A172 (cell line): ENCODE measurements around the gene GON4L. TPM values are rescaled to one million over a fixed set of nuclear protein-coding genes. Genes with fewer than 3 reads are reported as not detected.
A peak's percentile ranks its signal among the peaks of the same experiment; 100 is the strongest.
"Not testable (repeated sequence)": the region's sequence is repeated elsewhere in the genome, so short reads cannot be mapped to it uniquely, and the experiment has no call there.

Experiments
- DNase-seq: peaks from one replicate; pipeline ENCODE4 v3.0.0-alpha.2; 2015; ENCODE audit warnings: low spot score
- total RNA-seq: library from RNA; depleted of rRNA; stranded (reverse); fragments of >200 nt; shearing (Covaris generic); gene quantifications from 2 replicates; pipeline ENCODE4 v1.2.3, GENCODE V29; 2014; rRNA removed

The GON4L gene, protein sequence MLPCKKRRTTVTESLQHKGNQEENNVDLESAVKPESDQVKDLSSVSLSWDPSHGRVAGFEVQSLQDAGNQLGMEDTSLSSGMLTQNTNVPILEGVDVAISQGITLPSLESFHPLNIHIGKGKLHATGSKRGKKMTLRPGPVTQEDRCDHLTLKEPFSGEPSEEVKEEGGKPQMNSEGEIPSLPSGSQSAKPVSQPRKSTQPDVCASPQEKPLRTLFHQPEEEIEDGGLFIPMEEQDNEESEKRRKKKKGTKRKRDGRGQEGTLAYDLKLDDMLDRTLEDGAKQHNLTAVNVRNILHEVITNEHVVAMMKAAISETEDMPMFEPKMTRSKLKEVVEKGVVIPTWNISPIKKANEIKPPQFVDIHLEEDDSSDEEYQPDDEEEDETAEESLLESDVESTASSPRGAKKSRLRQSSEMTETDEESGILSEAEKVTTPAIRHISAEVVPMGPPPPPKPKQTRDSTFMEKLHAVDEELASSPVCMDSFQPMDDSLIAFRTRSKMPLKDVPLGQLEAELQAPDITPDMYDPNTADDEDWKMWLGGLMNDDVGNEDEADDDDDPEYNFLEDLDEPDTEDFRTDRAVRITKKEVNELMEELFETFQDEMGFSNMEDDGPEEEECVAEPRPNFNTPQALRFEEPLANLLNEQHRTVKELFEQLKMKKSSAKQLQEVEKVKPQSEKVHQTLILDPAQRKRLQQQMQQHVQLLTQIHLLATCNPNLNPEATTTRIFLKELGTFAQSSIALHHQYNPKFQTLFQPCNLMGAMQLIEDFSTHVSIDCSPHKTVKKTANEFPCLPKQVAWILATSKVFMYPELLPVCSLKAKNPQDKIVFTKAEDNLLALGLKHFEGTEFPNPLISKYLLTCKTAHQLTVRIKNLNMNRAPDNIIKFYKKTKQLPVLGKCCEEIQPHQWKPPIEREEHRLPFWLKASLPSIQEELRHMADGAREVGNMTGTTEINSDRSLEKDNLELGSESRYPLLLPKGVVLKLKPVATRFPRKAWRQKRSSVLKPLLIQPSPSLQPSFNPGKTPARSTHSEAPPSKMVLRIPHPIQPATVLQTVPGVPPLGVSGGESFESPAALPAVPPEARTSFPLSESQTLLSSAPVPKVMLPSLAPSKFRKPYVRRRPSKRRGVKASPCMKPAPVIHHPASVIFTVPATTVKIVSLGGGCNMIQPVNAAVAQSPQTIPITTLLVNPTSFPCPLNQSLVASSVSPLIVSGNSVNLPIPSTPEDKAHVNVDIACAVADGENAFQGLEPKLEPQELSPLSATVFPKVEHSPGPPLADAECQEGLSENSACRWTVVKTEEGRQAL (N-terminal part only)
- 26.9 and 29.6 TPM in 2 replicates for total RNA-seq

- peak; percentile 97 for DNase-seq
Measured at GRCh38 chr1:155856975-155857930, at the start of gene GON4L. GON4L (minus strand) TSS chr1:155857214; CDS start chr1:155853780, 3,434 bp downstream.

GRCh38 chr1:155904261-155904660, 47.2 kb upstream of the GON4L start:
- no peak for DNase-seq

DNA sequence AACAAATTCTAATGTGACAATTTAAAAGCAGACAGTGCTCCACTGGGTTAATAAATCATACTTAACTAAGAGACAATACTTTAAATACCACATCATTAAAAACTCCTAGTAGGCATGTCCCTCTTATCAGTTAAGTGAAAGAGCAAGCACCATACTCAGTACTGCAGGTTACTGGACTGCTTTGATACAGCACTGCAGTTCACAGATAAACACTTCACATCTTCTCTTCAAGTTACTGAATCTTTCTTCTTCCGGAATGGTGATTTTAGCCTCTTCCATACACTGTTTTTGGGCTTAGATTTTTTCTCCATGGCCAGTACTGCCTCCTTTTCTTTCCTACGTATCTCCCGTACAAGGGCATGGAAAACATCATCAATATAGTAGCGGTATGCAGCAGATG, 43.1 kb upstream of the GON4L start:
- no peak for DNase-seq

GRCh38 chr1:155899683-155900082, 42.7 kb upstream of the GON4L start:
- no peak for DNase-seq

DNA sequence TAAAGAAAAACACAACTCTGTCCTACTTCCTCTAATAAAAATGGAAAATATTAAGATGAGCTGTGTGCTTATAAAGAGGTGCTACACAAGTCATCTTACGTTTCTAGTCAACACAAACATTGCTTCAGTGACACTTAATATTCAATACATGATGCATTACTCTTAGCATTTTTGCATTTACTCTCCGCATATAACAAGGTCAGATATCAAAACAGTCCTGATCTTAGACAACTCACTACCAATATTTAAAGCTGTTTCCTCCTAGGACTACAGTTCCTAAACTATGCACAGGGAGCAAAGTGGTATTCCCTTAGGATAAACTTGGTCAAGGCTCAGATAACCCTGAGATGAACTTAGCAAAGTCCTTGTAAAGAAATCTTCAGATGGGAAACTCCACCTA, 41.9 kb upstream of the GON4L start:
- no peak for DNase-seq

- DNase-seq: no peak
Measured at GRCh38 chr1:155897746-155898145, 40.7 kb upstream of the GON4L start.

- DNase-seq: not testable (repeated sequence)
Measured at GRCh38 chr1:155896476-155896875, 39.5 kb upstream of the GON4L start.

DNA sequence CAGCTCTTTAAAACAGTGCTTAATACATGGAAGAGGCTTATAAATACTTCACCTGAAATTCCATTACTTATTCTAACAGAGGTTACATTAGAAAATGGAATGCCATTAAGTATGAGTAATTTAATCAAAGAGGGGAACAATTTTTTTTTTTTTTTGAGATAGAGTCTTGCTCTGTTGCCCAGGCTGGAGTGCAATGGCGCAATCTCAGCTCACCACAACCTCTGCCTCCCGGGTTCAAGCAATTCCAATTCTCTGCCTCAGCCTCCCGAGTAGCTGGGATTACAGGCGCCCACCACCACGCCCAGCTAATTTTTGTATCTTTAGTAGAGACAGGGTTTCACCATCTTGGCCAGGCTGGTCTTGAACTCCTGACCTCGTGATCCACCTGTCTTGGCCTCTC, 38.6 kb upstream of the GON4L start:
- not testable (repeated sequence) for DNase-seq

GRCh38 chr1:155893389-155894142, 36.6 kb upstream of the GON4L start:
- DNase-seq: peak; percentile 98

DNA sequence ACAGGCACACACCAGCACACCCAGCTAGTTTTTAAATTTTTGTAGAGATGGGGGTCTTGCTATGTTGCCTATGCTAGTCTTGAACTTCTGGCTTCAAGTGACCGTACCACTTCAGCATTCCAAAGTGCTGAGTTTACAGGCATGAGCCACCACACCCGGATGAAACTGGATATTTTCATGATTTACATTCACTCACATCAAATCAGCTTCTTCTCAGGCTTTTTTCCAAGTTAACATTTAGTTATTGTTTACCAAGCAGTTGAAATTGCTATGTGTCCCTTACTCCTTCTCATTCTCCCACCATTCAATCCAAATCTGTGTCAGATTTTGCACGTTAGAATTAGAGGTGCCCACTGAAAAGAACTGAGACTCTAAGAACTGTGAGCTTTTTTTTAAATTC, 35.8 kb upstream of the GON4L start:
- DNase-seq: peak; percentile 94

DNA sequence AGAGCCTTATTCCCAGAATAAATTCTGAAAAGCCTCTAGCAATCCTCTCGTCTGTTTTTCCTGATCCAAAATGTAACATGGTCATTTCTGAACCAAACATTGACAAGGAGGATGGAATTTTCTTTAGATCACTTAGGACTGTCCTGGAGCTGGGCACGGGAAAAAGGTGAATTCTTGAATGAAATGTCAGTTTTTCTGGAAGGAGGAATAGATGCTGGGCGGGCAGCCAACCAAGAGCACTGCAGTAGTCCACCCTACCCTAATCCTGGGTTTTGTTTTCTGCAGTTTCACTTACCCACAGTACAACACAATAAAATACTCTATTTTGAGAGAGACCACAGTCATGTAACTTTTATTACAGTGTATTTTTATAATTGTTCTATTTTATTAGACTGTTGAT, 33.2 kb upstream of the GON4L start:
- no peak for DNase-seq

GRCh38 chr1:155889566-155889965, 32.6 kb upstream of the GON4L start:
- DNase-seq: no peak

- no peak for DNase-seq
Measured at GRCh38 chr1:155888481-155888880, 31.5 kb upstream of the GON4L start.

DNA sequence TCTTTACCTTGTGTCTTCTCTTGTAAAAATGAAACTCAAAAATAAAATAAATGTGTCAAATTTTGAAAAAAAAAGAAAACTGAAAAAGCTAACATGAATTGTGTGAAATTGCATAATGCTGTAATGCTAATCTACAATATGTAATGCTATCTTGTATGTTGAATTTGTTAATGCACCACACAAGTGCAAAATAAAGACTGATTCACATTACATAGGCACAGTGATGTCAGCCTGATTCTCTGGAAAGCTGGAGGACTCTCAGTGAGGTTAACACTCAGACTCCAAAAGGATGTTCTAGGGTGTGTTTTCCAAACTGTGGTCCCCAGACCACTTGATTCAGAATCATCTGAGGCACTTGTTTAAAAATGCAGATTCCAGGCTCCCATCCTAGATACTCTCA, 28.0 kb upstream of the GON4L start:
- no peak for DNase-seq

DNA sequence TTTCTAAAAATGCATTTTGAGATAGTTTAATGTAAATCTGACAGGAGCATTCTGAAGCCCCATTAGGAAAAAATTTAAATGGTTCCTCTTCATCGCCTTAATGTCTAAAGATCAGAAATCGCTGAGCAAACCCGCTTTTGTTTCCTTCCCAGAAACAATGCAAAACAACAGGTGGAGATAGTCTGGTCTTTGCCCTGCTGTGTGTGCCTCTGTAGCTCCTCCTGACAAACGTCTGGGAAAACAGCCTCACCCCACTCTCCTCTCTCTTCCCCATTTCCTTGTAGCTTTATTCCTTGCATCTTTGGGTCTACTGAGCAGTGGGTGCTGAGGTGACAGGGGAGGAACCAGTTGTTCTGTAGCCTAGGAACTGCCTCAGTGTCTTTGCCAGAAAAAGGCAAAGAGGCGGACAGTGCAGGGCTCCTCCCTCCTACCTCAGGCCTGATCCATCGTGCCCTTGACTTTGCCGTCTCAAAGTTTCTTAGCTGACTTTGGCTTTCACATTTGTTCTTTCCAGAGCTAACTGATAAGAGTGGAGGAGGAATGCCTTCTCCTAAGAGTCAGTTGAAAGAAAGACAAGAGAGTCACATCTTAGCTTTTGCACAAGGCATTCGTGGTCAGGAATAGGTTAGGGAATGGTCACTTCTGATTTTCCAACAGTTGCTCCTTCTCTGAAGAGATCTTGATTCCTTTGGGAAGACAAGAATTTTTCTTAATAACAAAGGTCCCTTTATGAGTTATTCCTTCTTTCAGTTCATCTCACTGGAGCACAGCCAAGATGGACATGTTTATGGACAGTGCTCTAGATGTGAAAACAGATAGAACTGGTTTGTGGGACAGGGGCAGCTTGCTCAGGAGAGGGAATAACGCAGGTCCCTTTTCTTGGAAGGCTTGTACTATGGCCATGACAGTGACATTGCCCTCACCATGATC, 27.3 kb upstream of the GON4L start:
- no peak for DNase-seq

GRCh38 chr1:155882766-155883165, 25.8 kb upstream of the GON4L start:
- DNase-seq: no peak

- DNase-seq: no peak
Measured at GRCh38 chr1:155882235-155882634, 25.2 kb upstream of the GON4L start.

- no peak for DNase-seq
Measured at GRCh38 chr1:155880950-155881349, 23.9 kb upstream of the GON4L start.

- DNase-seq: no peak
Measured at GRCh38 chr1:155880251-155880650, 23.2 kb upstream of the GON4L start.
